H54 (cell line): ENCODE measurements around the gene MAP2K5.

ENCODE experiments used
- DNase-seq: peaks from one replicate; pipeline ENCODE4 v3.0.0; 2011; ENCODE audit warnings: low spot score, mixed read lengths; ENCODE audit not compliant: insufficient read length
- FAIRE-seq: peaks from 3 replicates; lab custom pipeline; 2011; peaks lifted over from hg19 to GRCh38; lab: Jason Lieb, UNC
- POLR2A ChIP-seq: IDR thresholded peaks from 2 replicates; pipeline ENCODE4 v1.6.1; 2011; ENCODE audit warnings: low read depth, mild to moderate bottlenecking, low read length

Gene MAP2K5

GRCh38 chr15:67850994-67851571 is 308.6 kb downstream of the MAP2K5 start:
- no peak for TF ChIP-seq POLR2A
- FAIRE-seq (no peak), DNase-seq (no peak)

- no peak for DNase-seq
- no peak for TF ChIP-seq POLR2A
- no peak for FAIRE-seq
Observed at GRCh38 chr15:67852418-67852817, 309.9 kb downstream of the MAP2K5 start.

GRCh38 chr15:67853454-67853853 is 311.0 kb downstream of the MAP2K5 start:
- no peak for FAIRE-seq
- no peak for DNase-seq
- no peak for TF ChIP-seq POLR2A

GRCh38 chr15:67854358-67854757 is 311.9 kb downstream of the MAP2K5 start:
- no peak for DNase-seq
- no peak for FAIRE-seq
- TF ChIP-seq POLR2A = no peak

GRCh38 chr15:67855842-67856241 is 313.3 kb downstream of the MAP2K5 start:
- no peak for TF ChIP-seq POLR2A
- DNase-seq (no peak), FAIRE-seq (no peak)
